Stomach (tissue), 4 donors: ENCODE measurements around the gene OR2M4.

Experiments used
- POLR2A ChIP-seq, 4 donors: fragments of 450-650 bp; IDR thresholded peaks; one replicate each; pipeline ENCODE4 v1.6.1; 2016; ENCODE audit warnings: antibody characterized with exemption in 4 of 4, control low read depth in 2 of 4, mild to moderate bottlenecking in 1 of 4, moderate library complexity in 1 of 4
- POLR2AphosphoS5 ChIP-seq, 3 donors: sonication (generic); formaldehyde crosslinking; IDR thresholded peaks; one replicate each; pipeline ENCODE4 v1.6.1; 2016; ENCODE audit warnings: antibody characterized with exemption in 3 of 3
- TF ChIP-seq, protein P1 (sequence below), 7 experiments: fragments of 450-650 bp in 4 of 7; fragments of 200-600 bp in 3 of 7; sonication (generic) in 3 of 7; IDR thresholded peaks; one replicate each; pipeline ENCODE4 v1.5.1; 2016 to 2019; ENCODE audit warnings: antibody characterized with exemption in 7 of 7, control low read depth in 2 of 7, mild to moderate bottlenecking in 1 of 7

GRCh38 chr1:248231117-248231516 is at the start of gene OR2M4:
- TF ChIP-seq, protein P1, sequence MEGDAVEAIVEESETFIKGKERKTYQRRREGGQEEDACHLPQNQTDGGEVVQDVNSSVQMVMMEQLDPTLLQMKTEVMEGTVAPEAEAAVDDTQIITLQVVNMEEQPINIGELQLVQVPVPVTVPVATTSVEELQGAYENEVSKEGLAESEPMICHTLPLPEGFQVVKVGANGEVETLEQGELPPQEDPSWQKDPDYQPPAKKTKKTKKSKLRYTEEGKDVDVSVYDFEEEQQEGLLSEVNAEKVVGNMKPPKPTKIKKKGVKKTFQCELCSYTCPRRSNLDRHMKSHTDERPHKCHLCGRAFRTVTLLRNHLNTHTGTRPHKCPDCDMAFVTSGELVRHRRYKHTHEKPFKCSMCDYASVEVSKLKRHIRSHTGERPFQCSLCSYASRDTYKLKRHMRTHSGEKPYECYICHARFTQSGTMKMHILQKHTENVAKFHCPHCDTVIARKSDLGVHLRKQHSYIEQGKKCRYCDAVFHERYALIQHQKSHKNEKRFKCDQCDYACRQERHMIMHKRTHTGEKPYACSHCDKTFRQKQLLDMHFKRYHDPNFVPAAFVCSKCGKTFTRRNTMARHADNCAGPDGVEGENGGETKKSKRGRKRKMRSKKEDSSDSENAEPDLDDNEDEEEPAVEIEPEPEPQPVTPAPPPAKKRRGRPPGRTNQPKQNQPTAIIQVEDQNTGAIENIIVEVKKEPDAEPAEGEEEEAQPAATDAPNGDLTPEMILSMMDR (IDR thresholded peaks at IDR 0.05) = no peak
- no peak for TF ChIP-seq POLR2A (IDR thresholded peaks at IDR 0.05)
- no peak for TF ChIP-seq POLR2AphosphoS5 (IDR thresholded peaks at IDR 0.05)
